DOHH2 (cell line): Measurements from ENCODE around the gene PCDH9.

Experiments
- H3F3A ChIP-seq: fragments of 200-600 bp; sonication (generic), shearing (Covaris generic); 2 replicates; pipeline ENCODE4 v1.6.0; 2016; ENCODE audit warnings: antibody characterized with exemption, mild to moderate bottlenecking; ENCODE audit not compliant: control insufficient read depth, insufficient read depth
- H3K27ac ChIP-seq: fragments of 200-600 bp; sonication (generic); 2 replicates; pipeline ENCODE4 v1.5.1; 2014; ENCODE audit warnings: low read depth, mild to moderate bottlenecking, low read length, moderate library complexity
- H3K27me3 ChIP-seq: fragments of 200-600 bp; sonication (generic); 2 replicates; pipeline ENCODE4 v1.6.1; 2014; ENCODE audit warnings: mild to moderate bottlenecking, low read length, mixed read lengths; ENCODE audit not compliant: control insufficient read depth
- H3K36me3 ChIP-seq: fragments of 200-600 bp; sonication (generic); 2 replicates; pipeline ENCODE4 v1.6.1; 2014; ENCODE audit warnings: mild to moderate bottlenecking, low read length, moderate library complexity, mixed read lengths; ENCODE audit not compliant: control insufficient read depth
- H3K4me1 ChIP-seq: fragments of 200-600 bp; sonication (generic); 2 replicates; pipeline ENCODE4 v1.6.1; 2014; ENCODE audit warnings: mild to moderate bottlenecking, low read length, mixed read lengths; ENCODE audit not compliant: control insufficient read depth
- H3K4me2 ChIP-seq: fragments of 200-600 bp; sonication (generic); 2 replicates; pipeline ENCODE4 v1.6.0; 2014; ENCODE audit warnings: mild to moderate bottlenecking, low read length, moderate library complexity
- H3K4me3 ChIP-seq: fragments of 200-600 bp; sonication (generic); 2 replicates; pipeline ENCODE4 v1.5.1; 2014; ENCODE audit warnings: mild to moderate bottlenecking, low read length, mixed read lengths
- H3K79me2 ChIP-seq: fragments of 200-600 bp; sonication (generic); 2 replicates; pipeline ENCODE4 v1.6.1; 2014; ENCODE audit warnings: mild to moderate bottlenecking, low read length, mixed read lengths; ENCODE audit not compliant: control insufficient read depth
- H3K9me2 ChIP-seq: fragments of 200-600 bp; sonication (generic); replicated peaks from 2 replicates; pipeline ENCODE4 v1.6.1; 2014; ENCODE audit warnings: mild to moderate bottlenecking, low read length, mixed read lengths; ENCODE audit not compliant: control insufficient read depth
- H3K9me3 ChIP-seq: fragments of 200-600 bp; sonication (generic); 2 replicates; pipeline ENCODE4 v1.6.1; 2014; ENCODE audit warnings: antibody characterized with exemption, low read length, mixed read lengths; ENCODE audit not compliant: control insufficient read depth, insufficient read depth
- H4K20me1 ChIP-seq: fragments of 200-600 bp; sonication (generic); 2 replicates; pipeline ENCODE4 v1.6.0; 2014; ENCODE audit warnings: low read depth, mild to moderate bottlenecking, antibody characterized with exemption, low read length, moderate library complexity; ENCODE audit not compliant: control insufficient read depth, insufficient read depth
- CTCF ChIP-seq: fragments of 200-600 bp; sonication (generic); IDR thresholded peaks from one replicate; pipeline ENCODE4 v1.5.1; 2014; ENCODE audit warnings: antibody characterized with exemption, mild to moderate bottlenecking, low read depth, low read length; ENCODE audit not compliant: poor library complexity, severe bottlenecking
- EZH2phosphoT487 ChIP-seq: fragments of 200-600 bp; sonication (generic); IDR thresholded peaks from 2 replicates; pipeline ENCODE4 v1.6.1; 2017; ENCODE audit warnings: borderline replicate concordance, mild to moderate bottlenecking, antibody characterized with exemption, low read length, moderate library complexity, mixed read lengths

PCDH9 gene

GRCh38 chr13:67090856-67091255 is 139.3 kb downstream of the PCDH9 start:
- H3K79me2 ChIP-seq = no peaks in the 10 kb centered on the region
- no peaks in the 10 kb centered on the region for H3K9me2 ChIP-seq
- no peak overlapping the region for H3K4me3 ChIP-seq
- no peaks in the 10 kb centered on the region for H4K20me1 ChIP-seq
- H3F3A ChIP-seq = no peaks in the 10 kb centered on the region
- no peaks in the 10 kb centered on the region for H3K36me3 ChIP-seq
- TF ChIP-seq CTCF = no peak
- no peaks in the 10 kb centered on the region for H3K27me3 ChIP-seq
- no peaks in the 10 kb centered on the region for H3K4me1 ChIP-seq
- no peak overlapping the region for H3K4me2 ChIP-seq
- no peak overlapping the region for H3K27ac ChIP-seq
- no peaks in the 10 kb centered on the region for H3K9me3 ChIP-seq

GRCh38 chr13:67087527-67087926 is 142.6 kb downstream of the PCDH9 start:
- Histone ChIP-seq H3K79me2 (no peaks in the 10 kb centered on the region), H3K4me3 (no peak overlapping the region), H3K9me2 (no peaks in the 10 kb centered on the region), H4K20me1 (no peaks in the 10 kb centered on the region), H3K27ac (no peak overlapping the region), H3K36me3 (no peaks in the 10 kb centered on the region), H3K4me2 (no peak overlapping the region), H3K27me3 (no peaks in the 10 kb centered on the region), H3F3A (no peaks in the 10 kb centered on the region), H3K9me3 (no peaks in the 10 kb centered on the region), H3K4me1 (no peaks in the 10 kb centered on the region)
- TF ChIP-seq CTCF (no peak), EZH2phosphoT487 (no peak)

- Histone ChIP-seq H4K20me1 (no peaks in the 10 kb centered on the region), H3K4me3 (no peak overlapping the region), H3K9me3 (no peaks in the 10 kb centered on the region), H3K36me3 (no peaks in the 10 kb centered on the region), H3K4me2 (no peak overlapping the region), H3F3A (no peaks in the 10 kb centered on the region), H3K9me2 (no peaks in the 10 kb centered on the region), H3K27me3 (no peaks in the 10 kb centered on the region), H3K27ac (no peak overlapping the region), H3K4me1 (no peaks in the 10 kb centered on the region), H3K79me2 (no peaks in the 10 kb centered on the region)
- TF ChIP-seq CTCF (no peak), EZH2phosphoT487 (no peak)
Observed at GRCh38 chr13:67086260-67086659, 143.9 kb downstream of the PCDH9 start.

GRCh38 chr13:67084066-67084465 is 146.1 kb downstream of the PCDH9 start:
- Histone ChIP-seq H3K4me2 (no peak overlapping the region), H3K4me1 (no peaks in the 10 kb centered on the region), H3F3A (no peaks in the 10 kb centered on the region), H3K27me3 (no peaks in the 10 kb centered on the region), H4K20me1 (no peaks in the 10 kb centered on the region), H3K9me3 (no peaks in the 10 kb centered on the region), H3K4me3 (no peak overlapping the region), H3K79me2 (no peaks in the 10 kb centered on the region), H3K36me3 (no peaks in the 10 kb centered on the region), H3K9me2 (no peaks in the 10 kb centered on the region), H3K27ac (no peak overlapping the region)
- TF ChIP-seq CTCF (no peak), EZH2phosphoT487 (no peak)
